Measurements from ENCODE around the gene CAMK1G.

- TF ChIP-seq CTCF (IDR thresholded peaks at IDR 0.05) (no peak), POLR2AphosphoS5 (IDR thresholded peaks at IDR 0.05) (no peak)
Observed at GRCh38 chr1:209570743-209571142, 12.8 kb upstream of the CAMK1G start.

Data from prostate gland (tissue), 2 donors.